ENCODE results near the gene IGIP.

IGIP gene

DNA sequence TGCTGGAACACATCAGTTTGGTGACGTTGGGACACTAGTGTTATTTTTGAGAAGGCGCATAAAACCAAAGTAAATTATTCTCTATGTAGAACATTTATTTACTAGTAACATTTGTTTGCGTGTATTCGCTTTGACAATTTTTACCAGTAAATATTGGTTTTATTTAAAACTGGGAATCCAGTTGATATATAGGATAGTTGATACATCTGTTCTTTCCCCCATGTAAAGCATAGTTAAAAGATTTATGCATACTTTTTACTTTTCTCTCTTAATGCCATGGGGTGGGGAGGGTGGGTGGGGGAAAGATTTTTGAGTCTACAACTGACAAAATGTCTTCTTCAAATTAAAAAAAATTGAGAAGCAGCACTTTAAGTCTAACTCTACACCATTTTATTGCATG, at the start of gene IGIP:
TSS of gene IGIP (plus strand) at position 301 of the 400 bp plus-strand sequence. CDS start 2,540 bp downstream, outside the sequence.
- no peak within 1 kb of the TSS for H3K4me3 ChIP-seq (ENCODE audit: low read length)
- no peaks in the 10 kb centered on the region for H3K36me3 ChIP-seq (ENCODE audit: control insufficient read depth, low read length)
- peaks cover 50% of the 10 kb centered on the region for H3K79me2 ChIP-seq (ENCODE audit: control insufficient read depth, low read length)
- H3F3A ChIP-seq (ENCODE audit: control insufficient read depth, insufficient read depth) = no peaks in the 10 kb centered on the region
- peaks cover 2% of the 10 kb centered on the region for H3K4me1 ChIP-seq (ENCODE audit: control insufficient read depth, low read length)
- no peak for TF ChIP-seq EZH2phosphoT487 (IDR thresholded peaks at IDR 0.05; ENCODE audit: borderline replicate concordance, low read length)
- TF ChIP-seq, protein P1, sequence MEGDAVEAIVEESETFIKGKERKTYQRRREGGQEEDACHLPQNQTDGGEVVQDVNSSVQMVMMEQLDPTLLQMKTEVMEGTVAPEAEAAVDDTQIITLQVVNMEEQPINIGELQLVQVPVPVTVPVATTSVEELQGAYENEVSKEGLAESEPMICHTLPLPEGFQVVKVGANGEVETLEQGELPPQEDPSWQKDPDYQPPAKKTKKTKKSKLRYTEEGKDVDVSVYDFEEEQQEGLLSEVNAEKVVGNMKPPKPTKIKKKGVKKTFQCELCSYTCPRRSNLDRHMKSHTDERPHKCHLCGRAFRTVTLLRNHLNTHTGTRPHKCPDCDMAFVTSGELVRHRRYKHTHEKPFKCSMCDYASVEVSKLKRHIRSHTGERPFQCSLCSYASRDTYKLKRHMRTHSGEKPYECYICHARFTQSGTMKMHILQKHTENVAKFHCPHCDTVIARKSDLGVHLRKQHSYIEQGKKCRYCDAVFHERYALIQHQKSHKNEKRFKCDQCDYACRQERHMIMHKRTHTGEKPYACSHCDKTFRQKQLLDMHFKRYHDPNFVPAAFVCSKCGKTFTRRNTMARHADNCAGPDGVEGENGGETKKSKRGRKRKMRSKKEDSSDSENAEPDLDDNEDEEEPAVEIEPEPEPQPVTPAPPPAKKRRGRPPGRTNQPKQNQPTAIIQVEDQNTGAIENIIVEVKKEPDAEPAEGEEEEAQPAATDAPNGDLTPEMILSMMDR (IDR thresholded peaks at IDR 0.05; ENCODE audit: low read depth, low read length, poor library complexity, severe bottlenecking) = no peak
- no peak within 1 kb of the TSS for H3K4me2 ChIP-seq (ENCODE audit: low read length)
- H3K27me3 ChIP-seq (ENCODE audit: control insufficient read depth, low read length) = no peaks in the 10 kb centered on the region
- H4K20me1 ChIP-seq (ENCODE audit: control insufficient read depth, insufficient read depth, low read depth, low read length) = 0 out of 2 replicates have a peak, but pooled peaks cover 3% of the 10 kb centered on the region
- no peaks in the 10 kb centered on the region for H3K9me3 ChIP-seq (ENCODE audit: control insufficient read depth, insufficient read depth, low read length)
- no peak within 1 kb of the TSS for H3K27ac ChIP-seq (ENCODE audit: low read depth, low read length)
- no peaks in the 10 kb centered on the region for H3K9me2 ChIP-seq (replicated peaks; ENCODE audit: control insufficient read depth, low read length)

DNA sequence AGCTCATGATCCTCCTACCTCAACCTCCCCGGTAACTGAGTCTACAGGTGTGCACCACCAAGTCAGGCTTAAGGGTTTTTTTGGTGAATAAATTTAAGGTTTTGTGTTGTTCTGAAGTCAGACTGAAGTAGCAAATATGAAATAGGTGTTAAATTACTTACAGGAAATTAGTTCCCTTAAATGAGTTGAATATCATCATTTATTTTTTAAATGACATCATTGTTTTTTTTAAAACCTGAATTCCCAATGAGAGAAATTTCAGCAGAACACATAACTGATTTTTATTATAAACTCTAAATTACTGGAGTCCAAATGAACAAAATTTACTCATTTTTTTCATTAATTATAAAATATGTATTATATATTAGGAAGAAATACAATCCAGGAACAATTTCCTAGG, 49.6 kb upstream of the IGIP start:
- no peak overlapping the region for H3K27ac ChIP-seq (ENCODE audit: low read depth, low read length)
- H3K4me1 ChIP-seq (ENCODE audit: control insufficient read depth, low read length) = no peaks in the 10 kb centered on the region
- H3K36me3 ChIP-seq (ENCODE audit: control insufficient read depth, low read length) = no peaks in the 10 kb centered on the region

DNA sequence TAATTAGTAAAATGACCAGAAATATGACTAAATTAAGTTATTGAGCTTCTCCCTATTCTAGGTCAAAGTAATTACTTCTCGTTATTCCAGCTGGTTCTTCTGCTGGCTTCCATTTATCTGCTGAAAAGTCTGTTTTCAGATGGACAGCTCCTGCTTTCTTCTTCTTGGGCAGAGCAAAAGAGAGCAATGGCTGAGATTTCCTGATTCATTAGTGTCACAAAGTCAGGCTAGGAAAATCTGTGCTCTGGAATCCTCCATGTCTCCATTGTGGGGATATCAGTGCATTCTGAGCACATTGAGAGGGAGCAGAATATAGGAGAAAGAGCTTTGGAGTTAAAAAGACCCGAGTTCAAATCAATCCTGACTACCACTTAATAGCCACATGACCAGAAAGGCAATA, 48.9 kb upstream of the IGIP start:
- H3K27me3 ChIP-seq (ENCODE audit: control insufficient read depth, low read length) = peaks cover 21% of the 10 kb centered on the region
- no peaks in the 10 kb centered on the region for H3K36me3 ChIP-seq (ENCODE audit: control insufficient read depth, low read length)
- no peak overlapping the region for H3K27ac ChIP-seq (ENCODE audit: low read depth, low read length)
- no peaks in the 10 kb centered on the region for H3F3A ChIP-seq (ENCODE audit: control insufficient read depth, insufficient read depth)
- H3K4me3 ChIP-seq (ENCODE audit: low read length) = no peak overlapping the region
- H3K79me2 ChIP-seq (ENCODE audit: control insufficient read depth, low read length) = no peaks in the 10 kb centered on the region
- H3K4me2 ChIP-seq (ENCODE audit: low read length) = no peak overlapping the region
- no peaks in the 10 kb centered on the region for H3K9me3 ChIP-seq (ENCODE audit: control insufficient read depth, insufficient read depth, low read length)
- no peaks in the 10 kb centered on the region for H3K9me2 ChIP-seq (replicated peaks; ENCODE audit: control insufficient read depth, low read length)
- no peaks in the 10 kb centered on the region for H4K20me1 ChIP-seq (ENCODE audit: control insufficient read depth, insufficient read depth, low read depth, low read length)
- no peak for TF ChIP-seq EZH2phosphoT487 (IDR thresholded peaks at IDR 0.05; ENCODE audit: borderline replicate concordance, low read length)
- TF ChIP-seq, protein P1 (IDR thresholded peaks at IDR 0.05; ENCODE audit: low read depth, low read length, poor library complexity, severe bottlenecking) = no peak
- H3K4me1 ChIP-seq (ENCODE audit: control insufficient read depth, low read length) = no peaks in the 10 kb centered on the region

More for the DNA sequence above, 49.6 kb upstream of the IGIP start:
- H3K9me2 ChIP-seq (replicated peaks; ENCODE audit: control insufficient read depth, low read length) = no peaks in the 10 kb centered on the region
- H3K4me2 ChIP-seq (ENCODE audit: low read length) = no peak overlapping the region
- H3K4me3 ChIP-seq (ENCODE audit: low read length) = no peak overlapping the region
- no peaks in the 10 kb centered on the region for H4K20me1 ChIP-seq (ENCODE audit: control insufficient read depth, insufficient read depth, low read depth, low read length)
- TF ChIP-seq EZH2phosphoT487 (IDR thresholded peaks at IDR 0.05; ENCODE audit: borderline replicate concordance, low read length) = no peak
- TF ChIP-seq, protein P1 (IDR thresholded peaks at IDR 0.05; ENCODE audit: low read depth, low read length, poor library complexity, severe bottlenecking) = no peak
- H3K9me3 ChIP-seq (ENCODE audit: control insufficient read depth, insufficient read depth, low read length) = no peaks in the 10 kb centered on the region
- H3K79me2 ChIP-seq (ENCODE audit: control insufficient read depth, low read length) = no peaks in the 10 kb centered on the region
- peaks cover 19% of the 10 kb centered on the region for H3K27me3 ChIP-seq (ENCODE audit: control insufficient read depth, low read length)
- H3F3A ChIP-seq (ENCODE audit: control insufficient read depth, insufficient read depth) = no peaks in the 10 kb centered on the region

All from DOHH2 (cell line).